ENCODE data around the gene ADD3. TPM values are rescaled to one million over a fixed set of nuclear protein-coding genes. Genes with fewer than 3 reads are reported as not detected.

The ADD3 gene
- total RNA-seq, 1 donor from 2014 or later: 95.3 TPM

DNA sequence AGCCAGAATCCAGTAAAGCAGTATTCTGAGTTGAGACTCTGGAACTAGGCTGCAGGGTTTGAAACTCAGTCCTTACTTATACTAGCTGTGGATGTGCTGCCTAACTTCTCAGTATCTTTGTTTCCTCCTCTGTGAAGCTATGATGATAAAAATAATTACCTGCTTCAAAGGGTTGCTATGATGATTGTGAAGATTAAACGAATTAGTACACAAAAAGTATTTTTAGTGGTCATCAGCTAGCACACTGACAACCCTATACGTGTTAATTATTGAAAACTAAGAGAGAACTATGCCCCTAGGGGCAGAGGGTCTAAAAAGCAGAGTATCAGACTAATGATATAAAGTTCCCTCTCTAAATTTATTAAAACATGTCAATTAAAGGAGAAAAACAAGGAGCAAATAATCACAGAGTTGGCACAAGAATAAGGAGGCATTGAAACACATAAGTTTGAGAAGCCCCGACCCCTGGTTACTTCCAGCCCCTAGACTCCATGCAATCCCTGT, 34.4 kb upstream of the ADD3 start:
- Mint-ChIP-seq H3K4me3 (no peak overlapping the region), H3K9me3 (no peaks in the 10 kb centered on the region), H3K27ac (no peak overlapping the region), H3K36me3 (ENCODE audit: low read depth) (no peaks in the 10 kb centered on the region), H3K27me3 (peaks cover 4% of the 10 kb centered on the region), H3K4me1 (no peaks in the 10 kb centered on the region)
- TF ChIP-seq, protein P1, sequence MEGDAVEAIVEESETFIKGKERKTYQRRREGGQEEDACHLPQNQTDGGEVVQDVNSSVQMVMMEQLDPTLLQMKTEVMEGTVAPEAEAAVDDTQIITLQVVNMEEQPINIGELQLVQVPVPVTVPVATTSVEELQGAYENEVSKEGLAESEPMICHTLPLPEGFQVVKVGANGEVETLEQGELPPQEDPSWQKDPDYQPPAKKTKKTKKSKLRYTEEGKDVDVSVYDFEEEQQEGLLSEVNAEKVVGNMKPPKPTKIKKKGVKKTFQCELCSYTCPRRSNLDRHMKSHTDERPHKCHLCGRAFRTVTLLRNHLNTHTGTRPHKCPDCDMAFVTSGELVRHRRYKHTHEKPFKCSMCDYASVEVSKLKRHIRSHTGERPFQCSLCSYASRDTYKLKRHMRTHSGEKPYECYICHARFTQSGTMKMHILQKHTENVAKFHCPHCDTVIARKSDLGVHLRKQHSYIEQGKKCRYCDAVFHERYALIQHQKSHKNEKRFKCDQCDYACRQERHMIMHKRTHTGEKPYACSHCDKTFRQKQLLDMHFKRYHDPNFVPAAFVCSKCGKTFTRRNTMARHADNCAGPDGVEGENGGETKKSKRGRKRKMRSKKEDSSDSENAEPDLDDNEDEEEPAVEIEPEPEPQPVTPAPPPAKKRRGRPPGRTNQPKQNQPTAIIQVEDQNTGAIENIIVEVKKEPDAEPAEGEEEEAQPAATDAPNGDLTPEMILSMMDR (IDR thresholded peaks at IDR 0.05): no peak
- intact Hi-C loops (cut with micrococcal nuclease): no loop called here
- ATAC-seq (ENCODE audit: low read depth) (no peak), DNase-seq (no peak)
- ChIA-PET CTCF (no interaction called here), POLR2A (no interaction called here)

DNA sequence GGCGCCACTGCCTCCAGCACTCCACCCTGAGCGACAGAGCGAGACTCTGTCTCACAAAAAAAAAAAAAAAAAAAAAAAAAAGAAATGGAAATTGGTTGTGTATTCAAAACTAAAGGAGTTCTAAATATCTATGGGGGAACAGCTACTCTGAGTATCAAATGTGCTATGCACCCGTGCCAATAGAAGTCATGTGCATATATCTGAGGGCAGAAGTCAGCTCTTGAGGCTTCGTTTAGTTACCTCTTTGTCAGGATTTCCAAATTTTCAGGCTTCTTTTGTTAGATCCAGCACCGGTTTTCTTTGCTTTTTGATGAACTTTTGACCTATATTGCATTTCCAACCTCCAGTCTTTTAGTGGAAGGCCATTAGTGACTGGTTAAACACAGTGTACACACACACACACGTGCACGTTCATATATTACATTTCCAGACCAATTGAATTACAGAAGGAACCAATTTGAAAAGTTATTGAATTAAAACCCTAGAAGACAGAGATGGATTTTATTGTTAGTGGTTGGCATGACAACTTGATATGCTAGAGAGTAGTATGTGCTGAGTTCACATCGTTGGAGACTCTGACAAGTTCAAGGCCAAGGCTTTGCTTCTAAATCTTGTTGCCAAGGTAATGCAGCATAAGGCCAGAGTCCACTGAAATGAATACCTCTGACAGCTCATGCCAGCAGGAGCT, 33.1 kb upstream of the ADD3 start:
- intact Hi-C loops (cut with micrococcal nuclease): loop anchor here (5.0 kb wide), 1 partner anchor 63 kb away; no protein-coding TSS in a partner anchor
- Mint-ChIP-seq H3K27me3 (no peaks in the 10 kb centered on the region), H3K4me3 (no peak overlapping the region), H3K27ac (no peak overlapping the region), H3K4me1 (no peaks in the 10 kb centered on the region), H3K9me3 (no peaks in the 10 kb centered on the region), H3K36me3 (ENCODE audit: low read depth) (no peaks in the 10 kb centered on the region)
- ChIA-PET CTCF (interaction anchor here (0.6 to 1.3 kb wide), 3 partner anchors 17 to 102 kb away, joined by 3 read pairs; no protein-coding TSS in a partner anchor), POLR2A (interaction anchor here (0.6 to 0.7 kb wide), 2 partner anchors 52 to 79 kb away, joined by 3 to 10 read pairs; no protein-coding TSS in a partner anchor)
- DNase-seq: no peak
- TF ChIP-seq, protein P1 (IDR thresholded peaks at IDR 0.05): no peak
- ATAC-seq (ENCODE audit: low read depth): no peak

DNA sequence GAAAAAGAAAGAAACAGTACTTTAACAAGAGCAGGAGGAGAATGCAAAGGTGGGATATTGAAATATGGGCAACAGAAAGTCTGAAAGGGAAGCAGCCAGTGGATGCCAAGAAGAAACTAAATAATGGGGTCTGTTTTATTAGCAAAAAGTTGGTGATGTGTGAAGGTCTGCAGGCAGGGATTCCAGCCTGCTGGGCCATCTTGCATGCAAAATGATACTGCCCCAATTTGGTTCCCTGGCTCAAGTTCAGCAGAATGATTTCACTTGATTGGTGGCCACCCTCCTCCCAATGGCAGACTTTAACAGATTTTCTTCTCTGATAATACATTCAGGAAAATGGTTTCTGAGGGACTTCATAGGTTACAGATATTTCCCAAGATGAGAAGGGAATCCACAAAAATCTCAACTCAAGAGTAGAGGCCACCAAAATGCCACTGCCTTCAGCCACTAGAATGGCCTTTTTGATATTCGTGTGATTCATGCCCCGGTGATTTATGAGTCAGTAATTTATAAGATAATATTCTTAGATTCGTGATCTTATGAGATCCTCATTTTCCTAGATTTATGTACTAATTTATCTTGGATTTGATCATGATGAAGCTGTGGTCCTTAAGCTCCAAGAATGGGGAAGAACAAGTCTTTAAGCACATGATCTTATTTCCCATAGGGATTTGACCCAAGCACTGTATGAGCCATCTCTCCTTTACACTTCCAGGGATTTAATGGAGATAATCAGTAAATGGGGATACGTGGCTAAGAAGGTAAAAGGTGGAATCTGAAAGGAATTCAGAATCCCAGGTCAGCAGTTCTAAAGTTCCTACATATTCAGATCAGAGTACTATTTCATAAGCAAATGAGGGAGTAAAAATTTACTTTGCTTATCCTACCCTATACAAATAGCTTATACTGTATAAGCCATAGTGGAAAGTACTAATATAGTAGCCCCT, 32.3 kb upstream of the ADD3 start:
- TF ChIP-seq, protein P1 (IDR thresholded peaks at IDR 0.05): no peak
- DNase-seq (no peak), ATAC-seq (ENCODE audit: low read depth) (no peak)
- Mint-ChIP-seq H3K4me1 (no peaks in the 10 kb centered on the region), H3K27me3 (no peaks in the 10 kb centered on the region), H3K36me3 (ENCODE audit: low read depth) (no peaks in the 10 kb centered on the region), H3K9me3 (no peaks in the 10 kb centered on the region), H3K4me3 (no peak overlapping the region), H3K27ac (no peak overlapping the region)
- CTCF ChIA-PET: interaction anchor here (0.8 to 2.8 kb wide), 8 partner anchors 9 to 163 kb away, joined by 3 to 10 read pairs (median 3); no protein-coding TSS in a partner anchor
- POLR2A ChIA-PET: interaction anchor here (0.6 kb wide), 1 partner anchor 103 kb away, joined by 4 read pairs; no protein-coding TSS in a partner anchor
- intact Hi-C loops (cut with micrococcal nuclease): loop anchor here (5.0 kb wide), 1 partner anchor 62 kb away; no protein-coding TSS in a partner anchor

DNA sequence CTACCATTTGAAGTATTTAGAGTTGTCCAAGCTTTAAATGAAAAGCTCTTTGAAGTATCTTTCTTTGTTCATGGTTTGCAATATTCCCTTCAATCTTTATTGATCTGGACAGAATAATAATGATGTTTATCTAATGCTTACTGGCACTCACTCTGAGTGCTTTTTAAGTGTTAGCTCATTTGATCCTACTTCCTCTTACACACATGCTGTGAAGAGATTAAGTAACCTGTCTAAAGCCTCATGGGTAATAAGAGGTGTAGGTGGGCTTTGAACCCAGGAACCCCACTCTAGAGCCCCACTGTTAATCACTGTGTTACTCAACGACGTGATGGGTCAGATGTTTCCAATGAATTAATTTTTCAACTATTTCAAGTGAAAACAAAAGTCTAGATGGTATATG, 31.1 kb upstream of the ADD3 start:
- H3K27ac Mint-ChIP-seq: no peak overlapping the region
- H3K27me3 Mint-ChIP-seq: no peaks in the 10 kb centered on the region
- no peak overlapping the region for H3K4me3 Mint-ChIP-seq
- TF ChIP-seq, protein P1 (IDR thresholded peaks at IDR 0.05): no peak
- CTCF ChIA-PET: interaction anchor here (0.8 to 2.8 kb wide), 9 partner anchors 8 to 162 kb away, joined by 3 to 10 read pairs (median 3); no protein-coding TSS in a partner anchor
- no peaks in the 10 kb centered on the region for H3K4me1 Mint-ChIP-seq
- no peak for DNase-seq
- intact Hi-C loops (cut with micrococcal nuclease): loop anchor here (5.0 kb wide), 1 partner anchor 61 kb away; no protein-coding TSS in a partner anchor
- no peaks in the 10 kb centered on the region for H3K9me3 Mint-ChIP-seq
- no peak for ATAC-seq (ENCODE audit: low read depth)
- POLR2A ChIA-PET: interaction anchor here (0.5 kb wide), 1 partner anchor 108 kb away, joined by 3 read pairs; no protein-coding TSS in a partner anchor
- H3K36me3 Mint-ChIP-seq (ENCODE audit: low read depth): no peaks in the 10 kb centered on the region

Measured in activated B cell treated with CpG ODN at 0.5 μM for 24 hours (primary cell).